ENCODE measurements around the gene ZBTB16.

Gene ZBTB16

GRCh38 chr11:114270531-114271270, 211.2 kb downstream of the ZBTB16 start:
- no peak for DNase-seq

GRCh38 chr11:114271316-114271715, 211.8 kb downstream of the ZBTB16 start:
- DNase-seq, result no peak

DNA sequence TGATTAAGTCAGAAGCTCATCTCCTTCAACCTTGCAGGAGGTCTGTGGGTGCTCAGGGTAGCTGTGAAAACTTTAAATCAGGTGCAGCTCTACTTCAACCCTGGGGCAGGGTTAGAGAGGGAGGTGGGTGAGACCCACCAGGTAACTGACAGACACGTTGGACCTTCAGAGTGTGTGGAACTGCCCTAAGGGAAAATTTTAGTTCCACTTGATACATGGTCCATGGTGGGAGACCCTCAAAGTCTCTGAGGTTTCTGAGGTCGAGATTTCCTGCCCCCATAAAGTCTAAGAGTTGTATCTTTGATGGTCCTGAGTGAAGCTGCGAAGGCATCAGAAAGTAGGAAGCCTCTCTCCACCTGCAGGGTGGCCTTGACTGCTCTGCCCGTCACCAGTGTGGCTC, 212.8 kb downstream of the ZBTB16 start:
- no peak for DNase-seq

GRCh38 chr11:114273071-114273470, 213.6 kb downstream of the ZBTB16 start:
- DNase-seq, result no peak

GRCh38 chr11:114273890-114274635, 214.6 kb downstream of the ZBTB16 start:
- no peak for DNase-seq

- no peak for DNase-seq
Measured at GRCh38 chr11:114274637-114275036, 215.1 kb downstream of the ZBTB16 start.

- no peak for DNase-seq
Measured at GRCh38 chr11:114275280-114275679, 215.8 kb downstream of the ZBTB16 start.

- no peak for DNase-seq
Measured at GRCh38 chr11:114276077-114276476, 216.6 kb downstream of the ZBTB16 start.

DNA sequence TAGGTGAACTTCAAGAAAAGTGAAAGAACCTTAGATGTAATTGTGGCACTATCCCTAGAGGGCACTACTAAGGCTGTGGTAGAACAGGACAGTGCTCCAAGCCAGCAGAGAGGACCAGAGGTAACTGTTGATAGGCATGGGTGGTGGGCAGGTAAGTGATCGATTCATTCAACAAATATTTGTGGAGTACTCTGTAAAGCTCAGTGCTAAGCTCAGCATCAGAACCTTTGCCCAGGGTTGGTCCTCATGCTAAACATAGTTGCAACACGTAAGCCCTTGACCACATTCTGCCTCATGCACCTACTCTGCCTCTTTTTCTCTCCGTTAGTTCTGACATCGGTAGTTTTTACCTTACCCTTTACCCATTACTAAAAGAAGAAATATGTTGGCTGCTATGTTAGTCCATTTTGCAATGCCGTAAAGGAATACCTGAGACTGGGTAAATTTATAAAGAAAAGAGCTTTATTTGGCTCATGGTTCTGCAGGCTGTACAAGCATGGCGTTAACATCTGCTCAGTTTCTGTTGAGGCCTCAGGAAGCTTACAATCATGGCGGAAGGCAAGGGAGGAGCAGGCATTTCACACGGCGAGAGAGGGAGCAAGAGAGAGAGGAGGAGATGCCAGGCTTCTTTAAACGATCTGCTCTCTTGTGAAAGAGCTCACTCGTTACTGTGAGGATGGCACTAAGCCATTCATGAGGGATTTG, 218.3 kb downstream of the ZBTB16 start:
- DNase-seq, result no peak

- DNase-seq, result peak in 1 of 2 experiments; percentile 36
Measured at GRCh38 chr11:114278342-114279065, 219.0 kb downstream of the ZBTB16 start.

DNA sequence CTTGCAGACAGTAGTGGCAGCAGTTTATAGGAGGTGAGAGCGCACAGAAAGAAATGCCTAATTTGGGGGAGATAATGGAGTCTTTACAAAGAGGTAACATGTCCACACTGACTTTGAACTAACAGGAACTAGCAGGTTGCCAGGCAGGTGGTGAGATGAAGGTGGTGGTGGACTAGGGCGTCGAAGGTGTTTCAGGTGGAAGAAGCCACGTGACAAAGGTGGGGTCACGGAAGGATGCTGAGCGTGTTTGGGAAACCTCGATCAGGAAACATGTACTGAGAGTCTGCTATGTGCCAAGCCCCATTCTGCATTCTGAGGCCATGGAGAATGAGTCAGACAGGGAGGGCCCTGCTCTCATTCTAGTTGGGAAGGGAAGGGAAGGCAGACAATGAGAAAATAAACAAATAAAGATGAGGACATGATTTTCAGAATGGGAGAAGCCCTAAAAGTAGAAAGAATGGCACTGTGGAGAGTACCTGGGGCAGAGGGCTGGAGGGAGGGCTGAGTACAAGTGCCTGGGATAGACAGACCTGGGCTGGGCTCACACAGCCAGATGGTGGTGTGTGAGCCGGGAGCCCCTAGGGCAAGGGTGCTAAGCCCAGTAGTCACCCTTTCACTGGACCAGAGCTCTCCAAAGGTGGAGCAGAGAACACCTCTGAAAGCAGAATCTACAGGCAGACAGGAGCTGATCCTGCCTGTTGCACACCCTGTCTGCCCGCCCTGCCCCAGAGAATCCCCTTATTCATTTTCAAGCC, 220.5 kb downstream of the ZBTB16 start:
- no peak for DNase-seq

DNA sequence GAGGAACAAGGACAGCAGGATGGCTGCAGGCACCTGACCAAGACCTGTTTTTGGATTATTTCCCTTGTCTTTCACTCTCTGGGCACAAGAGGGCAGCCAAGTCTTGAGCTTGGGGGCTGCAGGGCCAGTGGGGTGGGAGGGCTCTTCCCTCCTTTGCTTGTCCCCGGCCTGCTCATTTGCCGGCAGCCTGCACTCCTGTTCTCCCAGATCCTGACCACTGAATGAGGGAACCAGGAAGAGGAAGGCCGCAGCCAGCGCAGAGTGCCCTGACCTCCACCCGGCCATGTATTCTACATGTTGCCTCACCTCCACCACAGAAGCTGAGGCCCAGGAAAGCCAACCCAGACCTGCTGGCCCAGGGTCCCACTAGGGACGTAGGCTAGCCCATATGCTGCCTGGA, 221.2 kb downstream of the ZBTB16 start:
- DNase-seq, result peak; percentile 87 to 96

DNA sequence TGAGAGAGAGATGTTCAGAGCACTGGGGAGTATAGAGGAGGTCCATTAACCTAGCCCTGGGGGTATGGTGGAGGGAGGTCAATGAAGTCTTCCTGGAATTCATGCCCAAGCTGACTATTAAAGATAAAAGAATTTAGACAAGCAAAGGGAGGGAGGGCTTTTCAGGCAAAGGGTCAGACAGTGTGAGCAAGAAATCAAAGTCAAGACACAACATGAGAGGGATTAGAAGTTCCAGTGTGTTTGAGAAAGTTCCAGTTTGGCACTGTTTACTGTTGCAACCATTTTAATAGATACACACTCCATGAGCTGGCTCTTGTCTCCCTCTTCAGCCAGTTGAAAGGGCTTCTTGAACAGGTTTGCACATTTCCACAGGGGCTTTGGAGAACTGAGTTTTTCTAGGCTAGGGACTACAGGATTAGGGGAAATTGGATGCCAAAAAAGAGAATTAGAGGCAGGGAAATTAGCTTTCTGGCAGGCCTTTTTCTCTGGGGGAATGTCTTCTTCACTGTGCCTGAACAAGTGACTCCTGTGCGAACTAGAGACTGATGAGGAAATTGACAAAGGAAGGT, 222.0 kb downstream of the ZBTB16 start:
- DNase-seq, result no peak

- no peak for DNase-seq
Measured at GRCh38 chr11:114282488-114282887, 223.0 kb downstream of the ZBTB16 start.

- no peak for DNase-seq
Measured at GRCh38 chr11:114283422-114283821, 223.9 kb downstream of the ZBTB16 start.

DNA sequence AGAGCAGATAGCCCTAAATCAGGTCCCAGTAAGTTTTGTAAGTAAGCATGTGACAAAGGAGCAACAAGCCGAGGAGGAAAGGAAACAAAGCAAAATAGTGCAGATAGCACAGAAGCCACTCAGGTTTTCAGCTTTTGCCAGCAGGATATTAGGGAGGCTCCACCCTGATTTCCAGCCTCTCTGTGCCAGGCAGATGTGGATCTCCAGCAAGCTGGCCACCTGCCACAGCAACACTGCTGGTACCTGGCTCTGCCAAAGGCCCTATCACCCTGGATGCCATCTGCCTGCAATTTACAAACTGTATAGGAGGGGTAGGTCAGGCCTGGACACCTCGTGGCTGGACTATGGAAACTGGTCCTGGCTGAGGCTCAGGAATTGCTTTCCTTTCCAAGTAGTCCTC, 224.5 kb downstream of the ZBTB16 start:
- DNase-seq, result no peak

DNA sequence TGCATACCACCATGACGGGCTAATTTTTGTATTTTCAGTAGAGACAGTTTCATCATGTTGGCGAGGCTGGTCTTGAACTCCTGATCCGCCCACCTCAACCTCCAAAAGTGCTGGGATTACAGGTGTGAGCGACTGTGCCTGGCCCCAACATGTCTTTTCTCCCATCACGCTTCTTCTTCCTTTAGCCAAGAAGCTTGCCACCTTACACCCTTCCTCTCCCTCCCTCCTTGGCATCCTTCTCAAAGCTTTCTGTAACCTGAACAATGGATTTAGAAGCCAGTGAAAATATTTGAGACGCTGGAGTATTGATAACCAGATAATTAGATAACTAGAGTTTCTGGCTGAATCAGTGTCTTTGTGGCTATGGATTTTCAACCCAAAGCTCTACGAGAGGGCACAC, 225.4 kb downstream of the ZBTB16 start:
- DNase-seq, result no peak

GRCh38 chr11:114285599-114285998, 226.1 kb downstream of the ZBTB16 start:
- no peak for DNase-seq

GRCh38 chr11:114286229-114286628, 226.7 kb downstream of the ZBTB16 start:
- no peak for DNase-seq

DNA sequence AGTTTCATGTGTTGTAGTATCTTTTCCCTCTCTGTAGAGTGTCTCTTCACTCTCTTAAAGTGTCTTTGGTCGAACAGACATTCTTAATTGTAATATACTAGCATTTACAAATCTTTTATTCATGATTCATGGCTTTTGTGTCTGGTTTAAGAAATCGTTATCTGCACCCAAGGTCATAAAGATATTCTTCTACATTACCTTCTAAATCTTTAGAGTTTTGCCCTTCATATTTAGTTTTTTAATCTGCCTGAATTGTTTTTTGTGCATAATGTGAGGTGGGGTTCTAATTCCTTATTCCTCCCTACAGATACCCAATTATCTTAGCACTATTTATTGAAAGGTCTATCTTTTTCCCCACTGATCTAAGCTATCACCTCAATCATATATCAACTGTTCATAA, 227.6 kb downstream of the ZBTB16 start:
- no peak for DNase-seq

DNA sequence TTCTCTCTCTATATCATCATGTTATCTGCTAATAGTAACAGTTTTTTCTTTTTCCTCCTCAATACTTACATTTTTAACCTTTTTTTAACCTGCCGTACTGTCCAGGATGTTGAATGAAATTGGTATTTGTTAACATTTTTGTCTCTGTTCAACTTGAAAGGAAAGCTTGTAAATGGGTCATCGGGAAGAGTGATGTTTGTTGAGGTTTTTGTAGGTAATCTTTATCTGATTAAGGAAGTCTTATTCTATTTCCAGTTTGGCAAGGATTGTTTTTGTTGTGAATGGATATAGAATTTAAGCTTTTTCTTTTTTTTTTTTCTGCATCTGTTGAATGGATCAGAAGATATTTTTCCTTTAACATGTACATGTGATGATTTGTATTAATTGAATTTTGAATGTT, 228.6 kb downstream of the ZBTB16 start:
- no peak for DNase-seq

DNA sequence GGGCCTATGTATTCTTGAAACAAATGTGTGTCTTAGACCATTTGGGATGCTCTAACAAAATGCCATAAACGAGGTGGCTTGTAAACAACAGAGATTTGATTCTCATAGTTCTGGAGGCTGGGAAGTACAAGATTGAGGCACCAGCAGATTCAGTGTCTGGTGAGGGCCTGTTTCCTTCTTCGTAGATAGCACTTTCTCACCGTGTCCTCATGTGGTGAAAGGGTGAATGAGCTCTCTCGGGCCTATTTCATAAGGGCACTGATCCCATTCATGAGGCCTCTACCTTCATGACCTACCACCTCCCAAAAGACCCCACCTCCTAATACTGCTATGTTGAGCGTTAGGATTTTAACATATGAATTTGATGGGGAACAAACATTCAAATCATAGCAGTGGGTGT, 230.3 kb downstream of the ZBTB16 start:
- DNase-seq, result no peak

Measured in NCI-H526 (cell line).